Measurements from ENCODE around the gene ATG14. TPM values are rescaled to one million over a fixed set of nuclear protein-coding genes. Genes with fewer than 3 reads are reported as not detected.
"Not testable (repeated sequence)": the region's sequence is repeated elsewhere in the genome, so short reads cannot be mapped to it uniquely, and the experiment has no call there.

Gene ATG14
- total RNA-seq, 5 donors from 2014 or later (not counting 1 experiment from before 2014, with no cell fraction given): 13.2 to 18.1 (median 17.3) TPM

DNA sequence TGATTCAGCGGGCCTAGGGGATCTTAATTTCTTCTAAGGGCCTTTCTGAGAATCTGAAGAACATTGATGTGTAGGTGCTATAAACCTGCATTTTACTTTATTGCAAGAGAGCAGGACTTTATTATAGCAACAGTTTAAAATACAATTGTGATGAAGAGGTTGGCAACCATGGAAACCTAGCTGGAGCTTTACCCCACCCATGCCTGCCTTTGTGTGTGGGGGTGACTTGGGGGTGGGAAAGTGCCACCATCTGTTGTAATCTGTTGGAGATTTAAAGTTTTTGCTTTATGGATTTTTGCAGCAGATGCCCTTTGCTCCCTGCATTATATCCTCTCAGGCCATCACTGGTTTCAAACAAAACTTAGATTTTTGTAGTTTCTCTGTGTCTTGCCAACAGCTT is 64.6 kb downstream of the ATG14 start:
- no peaks in the 10 kb centered on the region for H3K9me3 Mint-ChIP-seq
- Histone ChIP-seq H3K9me3 (no peaks in the 10 kb centered on the region), H3K27me3 (replicated peaks in 1 of 2; ENCODE audit: control insufficient read depth in 2 of 2, extremely low read depth in 1 of 2, insufficient read depth in 2 of 2, low read length in 1 of 2) (no peaks in the 10 kb centered on the region), H3K36me3 (ENCODE audit: control insufficient read depth in 2 of 2, extremely low read depth in 1 of 2, insufficient read depth in 1 of 2, low read length in 1 of 2) (peaks cover 2 to 19% of the 10 kb centered on the region in 2 donors), H3K4me3 (ENCODE audit: control insufficient read depth in 1 of 2, extremely low read depth in 1 of 2, low read length in 1 of 2) (no peak overlapping the region), H3K27ac (ENCODE audit: low read length) (no peak overlapping the region), H3K4me1 (ENCODE audit: control insufficient read depth in 1 of 2, extremely low read depth in 1 of 2, insufficient read depth in 2 of 2, low read length in 2 of 2) (peaks cover 6 to 13% of the 10 kb centered on the region in 2 experiments)
- peaks cover 44 to 68% (median 64%) of the 10 kb centered on the region in 3 donors for H3K4me1 Mint-ChIP-seq
- ChIA-PET CTCF (interaction anchor here in 1 of 2 donors (0.6 to 1.9 kb wide), 6 partner anchors 8 to 280 kb away, joined by 3 to 6 read pairs (median 4); no protein-coding TSS in a partner anchor), POLR2A (interaction anchor here in 1 of 2 donors (0.7 kb wide), 1 partner anchor 28 kb away, joined by 3 read pairs; no protein-coding TSS in a partner anchor)
- H3K27ac Mint-ChIP-seq: no peak overlapping the region
- H3K4me3 Mint-ChIP-seq: no peak overlapping the region
- DNase-seq (no peak), ATAC-seq (replicated peaks in 1 of 4) (no peak)
- H3K27me3 Mint-ChIP-seq: no peaks in the 10 kb centered on the region
- no CpG with 5 or more reads among the region's 1 CpG for WGBS (ENCODE audit: insufficient coverage)
- peaks cover 20% of the 10 kb centered on the region for H3K36me3 Mint-ChIP-seq

DNA sequence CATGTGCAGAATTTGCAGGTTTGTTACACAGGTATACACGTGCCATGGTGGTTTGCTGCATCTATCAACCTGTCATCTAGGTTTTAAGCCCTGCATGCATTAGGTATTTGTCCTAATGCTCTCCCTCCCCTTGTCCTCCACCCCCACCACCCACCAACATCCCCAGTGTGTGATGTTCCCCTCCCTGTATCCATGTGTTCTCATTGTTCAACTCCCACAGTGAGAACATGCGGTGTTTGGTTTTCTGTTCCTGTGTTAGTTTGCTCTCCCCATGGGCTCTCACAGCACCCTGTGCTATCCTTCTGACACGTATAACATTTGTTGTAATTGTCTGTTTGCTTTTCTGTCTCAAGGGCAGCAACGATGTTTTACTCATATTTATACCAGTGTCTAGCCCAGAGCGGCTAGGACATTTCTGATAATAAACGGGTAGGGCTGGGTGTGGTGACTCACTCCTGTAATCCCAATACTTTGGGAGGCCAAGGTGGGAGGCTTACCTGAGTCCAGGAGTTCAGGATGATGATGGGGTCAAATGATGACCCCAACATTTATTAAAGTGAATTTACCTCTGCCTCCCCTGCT is 67.0 kb downstream of the ATG14 start:
- DNase-seq; H3K4me3 ChIP-seq (ENCODE audit: control insufficient read depth in 1 of 2, extremely low read depth in 1 of 2, low read length in 1 of 2); CTCF ChIA-PET; H3K4me3 Mint-ChIP-seq; H3K9me3 Mint-ChIP-seq; POLR2A ChIA-PET; H3K36me3 Mint-ChIP-seq; ATAC-seq (replicated peaks in 1 of 4); H3K36me3 ChIP-seq (ENCODE audit: control insufficient read depth in 2 of 2, extremely low read depth in 1 of 2, insufficient read depth in 1 of 2, low read length in 1 of 2); H3K27me3 Mint-ChIP-seq; H3K27me3 ChIP-seq (replicated peaks in 1 of 2; ENCODE audit: control insufficient read depth in 2 of 2, extremely low read depth in 1 of 2, insufficient read depth in 2 of 2, low read length in 1 of 2); H3K9me3 ChIP-seq; H3K27ac Mint-ChIP-seq; H3K27ac ChIP-seq (ENCODE audit: low read length): not testable (repeated sequence)
- 100% methylated on average over 1 of the region's 6 CpGs for WGBS (ENCODE audit: insufficient coverage)
- peaks cover 17 to 18% of the 10 kb centered on the region in 2 experiments for H3K4me1 ChIP-seq (ENCODE audit: control insufficient read depth in 1 of 2, extremely low read depth in 1 of 2, insufficient read depth in 2 of 2, low read length in 2 of 2)
- peaks cover 67 to 84% (median 78%) of the 10 kb centered on the region in 3 donors for H3K4me1 Mint-ChIP-seq

DNA sequence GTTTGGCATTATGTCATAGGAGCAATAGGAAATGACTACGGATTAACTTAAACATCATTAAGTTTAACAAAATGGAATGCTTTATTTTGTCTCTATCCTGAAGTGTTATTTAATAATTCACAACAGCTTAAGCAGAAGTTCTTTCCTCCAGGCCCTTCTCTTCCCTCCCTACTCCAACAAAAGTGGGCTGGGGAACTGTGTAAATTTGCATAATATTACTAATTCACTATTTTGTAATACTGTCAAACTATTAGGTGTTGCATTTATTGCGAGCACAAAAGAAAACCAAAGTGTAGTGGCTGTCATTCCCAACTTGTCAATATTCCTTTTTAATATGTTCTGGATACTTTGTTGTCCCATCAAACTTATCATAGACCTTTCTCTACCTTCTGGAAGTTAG is 69.8 kb downstream of the ATG14 start:
- Mint-ChIP-seq H3K9me3 (no peaks in the 10 kb centered on the region), H3K36me3 (peaks cover 4% of the 10 kb centered on the region), H3K27ac (no peak overlapping the region), H3K4me1 (peaks cover 77 to 84% (median 82%) of the 10 kb centered on the region in 3 donors), H3K27me3 (no peaks in the 10 kb centered on the region), H3K4me3 (no peak overlapping the region)
- H3K27me3 ChIP-seq (replicated peaks in 1 of 2; ENCODE audit: control insufficient read depth in 2 of 2, extremely low read depth in 1 of 2, insufficient read depth in 2 of 2, low read length in 1 of 2): no peaks in the 10 kb centered on the region
- H3K4me3 ChIP-seq (ENCODE audit: control insufficient read depth in 1 of 2, extremely low read depth in 1 of 2, low read length in 1 of 2): no peak overlapping the region
- no peaks in the 10 kb centered on the region for H3K9me3 ChIP-seq
- POLR2A ChIA-PET: interaction anchor here in 1 of 2 donors (0.6 kb wide), 1 partner anchor 106 kb away, joined by 3 read pairs; no protein-coding TSS in a partner anchor
- DNase-seq (no peak), ATAC-seq (replicated peaks in 1 of 4) (no peak)
- H3K27ac ChIP-seq (ENCODE audit: low read length): no peak overlapping the region
- CTCF ChIA-PET: interaction anchor here in 1 of 2 donors (0.6 kb wide), 1 partner anchor 83 kb away, joined by 5 read pairs; no protein-coding TSS in a partner anchor
- H3K36me3 ChIP-seq (ENCODE audit: control insufficient read depth in 2 of 2, extremely low read depth in 1 of 2, insufficient read depth in 1 of 2, low read length in 1 of 2): no peaks in the 10 kb centered on the region
- H3K4me1 ChIP-seq (ENCODE audit: control insufficient read depth in 1 of 2, extremely low read depth in 1 of 2, insufficient read depth in 2 of 2, low read length in 2 of 2): peaks cover 27 to 34% of the 10 kb centered on the region in 2 experiments
- no CpG with 5 or more reads among the region's 2 CpGs for WGBS (ENCODE audit: insufficient coverage)

DNA sequence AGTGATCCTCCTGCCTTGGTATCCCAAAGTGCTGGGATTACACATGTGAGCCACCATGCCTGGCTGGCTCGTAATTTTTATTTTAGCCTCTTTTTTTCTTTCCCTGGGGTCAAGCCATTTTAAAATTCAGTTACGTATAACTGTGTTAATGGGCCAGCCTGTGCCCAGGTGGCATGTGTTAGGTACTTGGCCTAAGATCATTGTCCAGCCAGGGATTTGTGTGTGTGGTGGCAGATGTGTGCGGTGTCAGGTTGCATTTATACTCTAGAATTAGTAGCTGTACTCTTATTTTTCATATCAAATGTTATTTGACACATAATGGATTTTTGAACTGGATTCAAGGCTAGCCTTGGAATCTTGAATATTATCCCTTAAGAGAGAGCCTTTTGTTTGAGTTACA is 71.1 kb downstream of the ATG14 start:
- CTCF ChIA-PET: interaction anchor here in 1 of 2 donors (0.6 to 0.8 kb wide), 2 partner anchors 14 to 22 kb away, joined by 3 to 6 read pairs; no protein-coding TSS in a partner anchor
- Mint-ChIP-seq H3K27ac (peak overlapping the region in 1 of 2 donors; percentile 29), H3K4me3 (no peak overlapping the region)

DNA sequence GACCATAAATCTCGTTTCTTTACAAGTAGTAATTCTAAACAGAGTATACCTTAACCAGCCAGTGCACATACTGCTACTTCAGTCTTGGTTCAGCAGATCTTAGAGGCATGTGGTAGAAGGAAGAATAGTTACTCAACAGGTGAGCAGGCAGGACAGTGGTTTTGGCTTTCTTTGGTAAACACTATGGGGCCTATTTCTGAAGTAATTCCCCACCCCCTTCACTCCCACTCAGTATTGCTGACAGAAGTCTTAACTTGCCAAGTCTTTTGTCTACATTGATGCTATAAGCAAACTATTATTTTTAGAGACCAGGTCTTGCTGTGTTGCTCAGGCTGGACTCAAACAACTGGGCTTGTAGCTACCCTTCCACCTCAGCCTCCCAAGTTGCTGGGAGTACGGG is 71.9 kb downstream of the ATG14 start:
- H3K27me3 Mint-ChIP-seq: no peaks in the 10 kb centered on the region
- no peaks in the 10 kb centered on the region for H3K9me3 Mint-ChIP-seq
- DNase-seq (peak in 1 of 35 experiments; percentile 14), ATAC-seq (replicated peaks in 1 of 4) (peak in 1 of 4 experiments; percentile 17)
- POLR2A ChIA-PET: interaction anchor here in 1 of 2 donors (0.6 kb wide), 1 partner anchor 100 kb away, joined by 3 read pairs; the partner anchor contains the start of gene TBPL2
- CTCF ChIA-PET: interaction anchor here (0.6 to 0.8 kb wide), 5 partner anchors 14 to 80 kb away, joined by 3 to 6 read pairs (median 3); no protein-coding TSS in a partner anchor
- peak overlapping the region; percentile 11 to 84 for H3K27ac Mint-ChIP-seq
- Histone ChIP-seq H3K4me3 (ENCODE audit: control insufficient read depth in 1 of 2, extremely low read depth in 1 of 2, low read length in 1 of 2) (no peak overlapping the region), H3K27me3 (replicated peaks in 1 of 2; ENCODE audit: control insufficient read depth in 2 of 2, extremely low read depth in 1 of 2, insufficient read depth in 2 of 2, low read length in 1 of 2) (no peaks in the 10 kb centered on the region), H3K9me3 (no peaks in the 10 kb centered on the region), H3K4me1 (ENCODE audit: control insufficient read depth in 1 of 2, extremely low read depth in 1 of 2, insufficient read depth in 2 of 2, low read length in 2 of 2) (peaks cover 40 to 44% of the 10 kb centered on the region in 2 experiments), H3K36me3 (ENCODE audit: control insufficient read depth in 2 of 2, extremely low read depth in 1 of 2, insufficient read depth in 1 of 2, low read length in 1 of 2) (no peaks in the 10 kb centered on the region), H3K27ac (ENCODE audit: low read length) (peak overlapping the region; percentile 30)
- WGBS (ENCODE audit: insufficient coverage): 36% methylated on average over 1 of the region's 2 CpGs
- no peak overlapping the region for H3K4me3 Mint-ChIP-seq
- no peaks in the 10 kb centered on the region for H3K36me3 Mint-ChIP-seq
- peaks cover 78 to 85% (median 81%) of the 10 kb centered on the region in 3 donors for H3K4me1 Mint-ChIP-seq

More for the DNA sequence above, 71.1 kb downstream of the ATG14 start:
- H3K36me3 Mint-ChIP-seq: peaks cover 4% of the 10 kb centered on the region
- Histone ChIP-seq H3K27me3 (replicated peaks in 1 of 2; ENCODE audit: control insufficient read depth in 2 of 2, extremely low read depth in 1 of 2, insufficient read depth in 2 of 2, low read length in 1 of 2) (no peaks in the 10 kb centered on the region), H3K9me3 (no peaks in the 10 kb centered on the region), H3K4me1 (ENCODE audit: control insufficient read depth in 1 of 2, extremely low read depth in 1 of 2, insufficient read depth in 2 of 2, low read length in 2 of 2) (peaks cover 36 to 39% of the 10 kb centered on the region in 2 experiments), H3K27ac (ENCODE audit: low read length) (no peak overlapping the region), H3K36me3 (ENCODE audit: control insufficient read depth in 2 of 2, extremely low read depth in 1 of 2, insufficient read depth in 1 of 2, low read length in 1 of 2) (no peaks in the 10 kb centered on the region), H3K4me3 (ENCODE audit: control insufficient read depth in 1 of 2, extremely low read depth in 1 of 2, low read length in 1 of 2) (no peak overlapping the region)
- ATAC-seq (replicated peaks in 1 of 4) (no peak), DNase-seq (no peak)
- H3K9me3 Mint-ChIP-seq: no peaks in the 10 kb centered on the region
- POLR2A ChIA-PET: no interaction called here
- peaks cover 78 to 85% (median 81%) of the 10 kb centered on the region in 3 donors for H3K4me1 Mint-ChIP-seq
- WGBS (ENCODE audit: insufficient coverage): 100% methylated on average over 2 of the region's 3 CpGs
- no peaks in the 10 kb centered on the region for H3K27me3 Mint-ChIP-seq

DNA sequence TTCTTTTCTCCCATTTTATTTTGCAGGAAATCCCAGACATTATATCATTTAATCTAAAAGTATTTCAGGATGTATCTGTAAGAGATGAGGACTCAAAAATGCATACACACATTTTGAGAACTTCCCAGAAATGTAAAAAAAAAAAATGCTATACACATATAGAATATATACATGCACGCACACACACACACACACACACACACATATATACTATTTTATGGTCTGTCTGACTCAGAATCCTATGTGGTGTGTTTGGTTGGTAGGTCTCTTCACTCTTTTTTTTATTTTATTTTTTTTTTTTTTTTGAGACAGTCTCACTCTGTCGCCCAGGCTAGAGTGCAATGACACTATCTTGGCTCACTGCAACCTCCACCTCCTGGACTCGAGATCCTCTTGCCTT is 74.9 kb downstream of the ATG14 start:
- H3K4me1 ChIP-seq (ENCODE audit: control insufficient read depth in 1 of 2, extremely low read depth in 1 of 2, insufficient read depth in 2 of 2, low read length in 2 of 2): peaks cover 54 to 64% of the 10 kb centered on the region in 2 experiments
- H3K27ac Mint-ChIP-seq: peak overlapping the region; percentile 87 to 89
- no peak for ATAC-seq (replicated peaks in 1 of 4)
- H3K9me3 Mint-ChIP-seq: no peaks in the 10 kb centered on the region
- no peaks in the 10 kb centered on the region for H3K9me3 ChIP-seq
- H3K27ac ChIP-seq (ENCODE audit: low read length): peak overlapping the region; percentile 81
- peaks cover 86 to 91% (median 91%) of the 10 kb centered on the region in 3 donors for H3K4me1 Mint-ChIP-seq
- ChIA-PET CTCF (interaction anchor here (0.6 to 1.1 kb wide), 4 partner anchors 18 to 66 kb away, joined by 3 to 8 read pairs (median 4); no protein-coding TSS in a partner anchor), POLR2A (interaction anchor here in 1 of 2 donors (0.6 to 1.3 kb wide), 3 partner anchors 18 to 74 kb away, joined by 3 to 8 read pairs (median 4); partner anchors contain the start of gene ATG14)
- no peaks in the 10 kb centered on the region for H3K27me3 ChIP-seq (replicated peaks in 1 of 2; ENCODE audit: control insufficient read depth in 2 of 2, extremely low read depth in 1 of 2, insufficient read depth in 2 of 2, low read length in 1 of 2)
- DNase-seq: peak in 1 of 35 experiments; percentile 18
- no peaks in the 10 kb centered on the region for H3K27me3 Mint-ChIP-seq
- H3K4me3 Mint-ChIP-seq: peak overlapping the region in 1 of 3 donors; percentile 60
- H3K36me3 ChIP-seq (ENCODE audit: control insufficient read depth in 2 of 2, extremely low read depth in 1 of 2, insufficient read depth in 1 of 2, low read length in 1 of 2): no peaks in the 10 kb centered on the region
- no peak overlapping the region for H3K4me3 ChIP-seq (ENCODE audit: control insufficient read depth in 1 of 2, extremely low read depth in 1 of 2, low read length in 1 of 2)
- no CpG with 5 or more reads among the region's 3 CpGs for WGBS (ENCODE audit: insufficient coverage)
- no peaks in the 10 kb centered on the region for H3K36me3 Mint-ChIP-seq

All from T-cell (primary cell).